Bone marrow (tissue), 2 donors: ENCODE measurements around the gene TPM3.
A peak's percentile ranks its signal among the peaks of the same experiment; 100 is the strongest.
"Not testable (repeated sequence)": the region's sequence is repeated elsewhere in the genome, so short reads cannot be mapped to it uniquely, and the experiment has no call there.

Experiments used
- DNase-seq, 2 donors: peaks; one replicate each; lab custom pipeline; 2025; lab: John Stamatoyannopoulos, UW

TPM3 gene

GRCh38 chr1:154205778-154206177 lies 13.9 kb upstream of the TPM3 start:
- DNase-seq = not testable (repeated sequence)

DNA sequence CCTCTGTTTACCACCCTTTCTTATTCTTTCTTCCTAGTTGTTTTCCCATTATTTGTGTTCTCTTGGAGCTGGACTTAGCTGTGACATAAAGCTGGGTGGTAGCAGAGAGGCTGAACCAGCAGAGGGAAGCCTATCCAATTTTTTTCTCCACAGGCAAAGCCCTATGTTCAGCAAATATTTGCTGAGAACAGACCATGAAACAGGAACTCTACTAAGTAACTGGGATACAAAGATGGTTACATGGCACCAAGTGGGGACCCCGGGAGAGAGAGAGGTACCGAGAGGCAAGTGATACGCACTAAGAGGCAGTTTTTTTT lies 7.6 kb upstream of the TPM3 start:
- no peak for DNase-seq

GRCh38 chr1:154198756-154199562 lies 7.1 kb upstream of the TPM3 start:
- DNase-seq = peak in 1 of 2 donors; percentile 59

GRCh38 chr1:154193821-154194220 lies 1.9 kb upstream of the TPM3 start:
- no peak for DNase-seq

DNA sequence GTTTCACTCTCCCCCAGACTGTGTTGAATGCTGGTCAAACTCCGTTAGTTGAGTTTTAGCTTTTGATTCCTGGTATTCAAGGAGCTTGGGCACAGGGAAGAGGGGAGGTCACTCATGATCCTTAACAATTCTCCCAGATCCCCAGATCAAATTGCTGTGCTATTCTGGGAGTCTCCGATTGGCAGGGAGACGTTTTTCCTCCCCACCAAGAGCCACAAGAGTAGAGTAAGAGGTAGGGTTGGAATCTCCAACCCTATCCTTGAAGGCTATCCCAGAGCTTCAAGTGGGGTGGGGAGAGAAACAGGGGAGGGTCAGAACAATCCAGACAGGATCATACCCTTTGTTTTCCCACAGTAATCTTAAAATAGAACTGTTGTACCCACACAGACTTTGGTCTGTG lies 576 bp upstream of the TPM3 start:
- no peak for DNase-seq

GRCh38 chr1:154190550-154190949 lies 1.4 kb downstream of the TPM3 start:
- no peak for DNase-seq

- DNase-seq = no peak
Observed at GRCh38 chr1:154186852-154187501, 4.9 kb downstream of the TPM3 start.

GRCh38 chr1:154186177-154186576 lies 5.7 kb downstream of the TPM3 start:
- DNase-seq = peak; percentile 8 to 69

GRCh38 chr1:154183046-154183915 lies 8.6 kb downstream of the TPM3 start:
- DNase-seq = peak; percentile 85 to 92

- peak; percentile 71 to 96 for DNase-seq
Observed at GRCh38 chr1:154182344-154183045, 9.4 kb downstream of the TPM3 start.

DNA sequence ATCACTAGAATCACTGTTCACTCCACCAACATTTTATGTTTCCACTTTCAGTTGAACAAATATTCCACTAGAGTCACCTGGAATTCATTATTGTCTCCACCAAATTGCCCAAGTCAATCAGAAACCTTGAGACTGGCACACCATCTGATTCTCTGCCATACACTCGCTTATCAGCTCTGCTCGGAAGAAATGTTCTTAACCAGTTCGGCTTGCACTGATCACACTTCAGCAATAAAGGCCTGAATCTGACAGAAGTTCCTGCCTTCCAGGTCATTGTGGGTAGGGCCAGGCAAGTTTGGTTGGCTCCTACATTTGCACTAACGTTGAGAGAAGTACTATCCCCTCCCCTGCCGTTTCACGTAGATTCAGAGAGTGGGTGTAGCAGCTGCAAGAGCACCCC lies 10.0 kb downstream of the TPM3 start:
- no peak for DNase-seq

DNA sequence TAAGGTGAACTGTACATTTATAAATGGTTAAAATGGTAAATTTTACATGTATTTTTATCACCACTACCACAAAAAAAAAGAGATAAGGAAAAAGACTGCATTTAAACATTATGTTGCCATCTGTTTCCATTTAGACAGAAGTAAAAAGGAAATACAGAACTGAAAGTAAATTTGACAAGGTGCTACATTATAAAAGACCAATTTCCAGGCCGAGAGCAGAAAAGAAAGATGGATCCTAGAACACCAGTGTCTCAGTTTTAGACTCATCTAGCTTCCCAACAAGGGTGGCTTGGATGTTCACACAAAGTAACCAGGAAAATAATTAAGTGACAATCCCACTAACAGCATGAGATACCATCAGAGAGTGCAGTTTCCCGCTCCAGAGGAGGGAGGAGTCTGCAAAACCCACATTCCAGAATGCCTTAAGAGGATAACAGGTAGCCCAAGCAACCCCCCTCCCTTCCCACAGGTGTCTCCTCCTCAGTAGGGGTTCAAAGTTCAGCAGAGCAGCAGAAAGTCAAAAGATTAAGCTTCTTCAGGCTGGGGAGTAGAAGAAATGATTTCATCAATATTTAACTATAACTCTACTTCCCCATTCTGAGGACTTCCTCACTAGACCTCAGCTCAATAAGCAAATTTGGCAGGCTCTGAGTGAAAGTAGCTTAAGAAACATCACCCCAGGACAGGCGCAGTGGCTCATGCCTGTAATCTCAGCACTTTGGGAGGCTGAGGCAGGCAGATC lies 11.8 kb downstream of the TPM3 start:
- peak in 1 of 2 donors; percentile 33 for DNase-seq

DNA sequence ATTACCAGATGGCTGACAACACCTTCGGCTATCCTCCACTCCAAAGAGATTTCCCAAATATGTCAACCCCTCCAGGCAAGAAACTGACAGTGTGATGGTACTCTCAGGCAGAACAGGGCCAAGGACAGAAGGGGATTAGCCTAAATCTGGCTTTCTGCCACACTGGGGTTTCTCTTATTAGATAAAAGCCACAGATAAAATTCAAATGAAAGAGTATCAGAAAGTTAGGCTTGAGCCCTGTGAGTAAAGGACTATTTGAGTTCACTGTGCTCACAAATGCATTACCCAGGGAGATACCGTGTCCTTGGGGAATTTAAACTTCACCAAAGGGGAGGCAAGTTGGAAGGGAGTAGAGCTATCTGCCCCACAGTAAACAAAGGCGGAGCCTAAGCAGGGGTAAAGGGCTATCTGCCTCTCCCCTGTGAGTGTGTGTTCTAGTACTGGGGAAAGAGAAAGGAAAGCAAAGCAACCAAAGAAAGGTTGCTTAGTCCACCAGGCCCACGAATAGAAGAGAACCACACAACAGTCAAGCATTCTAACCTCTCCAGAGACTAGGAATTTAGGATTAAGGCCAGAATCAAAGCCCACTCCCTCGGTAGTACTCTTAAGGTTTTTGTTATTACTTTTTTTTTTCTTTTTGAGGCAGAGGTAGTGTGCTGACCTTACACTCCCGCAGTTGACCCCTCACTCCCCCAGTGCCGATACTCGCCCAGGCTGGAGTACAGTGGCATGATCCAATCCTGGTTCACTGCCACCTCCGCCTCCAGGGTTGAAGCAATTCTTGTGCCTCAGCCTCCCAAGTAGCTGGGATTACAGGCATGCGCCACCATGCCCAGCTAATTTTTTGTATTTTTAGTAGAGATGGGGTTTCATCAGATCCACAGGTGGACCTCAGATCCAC lies 12.7 kb downstream of the TPM3 start:
- DNase-seq = no peak

- no peak for DNase-seq
Observed at GRCh38 chr1:154178013-154178412, 13.9 kb downstream of the TPM3 start.

- DNase-seq = peak in 1 of 2 donors; percentile 50
Observed at GRCh38 chr1:154176337-154176736, 15.6 kb downstream of the TPM3 start.

- DNase-seq = no peak
Observed at GRCh38 chr1:154174654-154175053, 17.2 kb downstream of the TPM3 start.

- no peak for DNase-seq
Observed at GRCh38 chr1:154171880-154172279, 20.0 kb downstream of the TPM3 start.

GRCh38 chr1:154171223-154171583 lies 20.7 kb downstream of the TPM3 start:
- DNase-seq = no peak

DNA sequence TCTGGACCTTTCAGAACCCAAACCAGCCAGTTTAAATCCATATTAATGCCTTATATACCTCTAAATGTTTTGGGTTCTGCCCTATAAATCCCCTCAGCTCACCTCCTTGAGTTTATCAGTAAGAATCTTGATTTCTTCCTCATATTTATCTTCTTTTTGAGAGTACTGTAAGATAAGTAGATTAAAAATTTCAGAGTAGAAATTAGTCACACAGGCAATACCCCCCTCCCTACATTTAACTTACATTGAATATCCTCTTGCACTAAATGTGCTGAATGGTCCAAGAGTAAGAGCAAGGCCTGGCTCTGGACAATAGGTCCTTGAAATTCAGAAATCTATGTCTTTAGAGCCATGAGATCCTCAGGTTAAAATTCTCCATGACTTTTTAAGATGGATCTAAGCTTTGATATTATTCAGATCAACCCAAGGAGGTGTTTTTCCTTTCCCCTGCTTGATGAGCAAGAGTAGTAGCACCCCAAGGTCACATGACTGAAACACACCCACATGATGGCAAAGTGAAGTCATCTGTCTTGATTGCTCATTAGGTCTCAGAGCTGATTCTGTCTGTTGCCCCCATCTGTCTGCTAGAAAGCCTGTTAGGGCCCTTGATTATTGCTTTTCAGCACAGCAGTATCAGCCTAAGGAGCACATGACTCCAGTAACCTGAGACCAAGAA lies 21.2 kb downstream of the TPM3 start:
- no peak for DNase-seq

DNA sequence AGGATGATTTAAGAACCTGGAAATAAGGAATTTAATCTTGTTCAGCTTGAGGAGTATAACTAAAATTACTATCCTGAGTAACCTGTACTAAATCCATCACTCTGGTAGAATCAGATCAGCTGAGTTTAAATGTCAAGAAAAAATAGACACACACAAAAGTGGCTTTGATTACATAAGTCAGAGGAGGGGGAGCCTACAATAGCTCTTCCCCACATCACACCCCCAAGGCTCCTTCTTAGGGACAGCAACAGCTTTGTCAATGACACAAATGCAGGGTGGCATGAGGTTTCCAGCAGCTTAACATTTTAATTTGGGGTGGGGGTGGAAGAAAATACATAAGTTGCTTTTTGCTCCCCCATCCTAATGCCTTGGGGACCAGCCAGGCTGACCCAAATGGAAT lies 24.4 kb downstream of the TPM3 start:
- DNase-seq = no peak
